ENCODE data around the gene L2HGDH. TPM values are rescaled to one million over a fixed set of nuclear protein-coding genes. Genes with fewer than 3 reads are reported as not detected.
A peak's percentile ranks its signal among the peaks of the same experiment; 100 is the strongest.

L2HGDH gene
- total and polyA plus RNA-seq, 9 of the 15 experiments (the other 6 are each of a cell fraction or from before 2014, with no cell fraction given), result 1.7 to 16.1 (median 10.5) TPM

- TF ChIP-seq XRCC5 (IDR thresholded peaks at IDR 0.05; ENCODE audit: low read depth, low read length) (no peak), ZBTB1 (CRISPR knock-in tag; IDR thresholded peaks at IDR 0.05; ENCODE audit: borderline replicate concordance, low read depth) (peak; percentile 58; the same call in 1 of the 2 replicates), NFE2L1 (tag; IDR thresholded peaks at IDR 0.05; ENCODE audit: borderline replicate concordance, low read depth) (no peak), LEF1 (IDR thresholded peaks at IDR 0.05) (no peak), ZNF146 (CRISPR knock-in tag; IDR thresholded peaks at IDR 0.05; ENCODE audit: unreplicated experiment) (no peak), PML (IDR thresholded peaks at IDR 0.05; ENCODE audit: low read length) (peak; percentile 54; the same call in 1 of the 2 replicates), THAP12 (CRISPR knock-in tag; IDR thresholded peaks at IDR 0.05) (peak; percentile 43; the same call in 1 of the 2 replicates), ZNF253 (CRISPR knock-in tag; conservative IDR thresholded peaks at IDR 0.05) (no peak), NEUROD1 (IDR thresholded peaks at IDR 0.05; ENCODE audit: borderline replicate concordance, low read depth, low read length, partially characterized antibody) (no peak), CC2D1A (IDR thresholded peaks at IDR 0.05) (no peak), ZNF24 (IDR thresholded peaks at IDR 0.05) (0 out of 2 replicates have a peak, but pooled peaks have one; percentile 20), SNRNP70 (optimal IDR thresholded peaks at IDR 0.05; ENCODE audit: low read depth, low read length) (no peak), GABPA (tag; conservative IDR thresholded peaks at IDR 0.05; ENCODE audit: low read depth) (peak; percentile 63), TEAD4 (IDR thresholded peaks at IDR 0.05; ENCODE audit: low read length) (no peak), TEAD4 (CRISPR knock-in tag; IDR thresholded peaks at IDR 0.05; ENCODE audit: borderline replicate concordance) (no peak), ATF1 (CRISPR knock-in tag; IDR thresholded peaks at IDR 0.05) (no peak), ATF1 (tag; IDR thresholded peaks at IDR 0.05) (0 out of 2 replicates have a peak, but pooled peaks have one; percentile 61), SMAD3 (CRISPR knock-in tag; conservative IDR thresholded peaks at IDR 0.05) (no peak), GTF2F1 (IDR thresholded peaks at IDR 0.05; ENCODE audit: low read depth, low read length) (no peak), RB1 (IDR thresholded peaks at IDR 0.05; ENCODE audit: low read depth) (0 out of 2 replicates have a peak, but pooled peaks have one; percentile 9), MCM3 (IDR thresholded peaks at IDR 0.05) (no peak), DDX20 (tag; IDR thresholded peaks at IDR 0.05; ENCODE audit: low read depth) (no peak), SMC3 (conservative IDR thresholded peaks at IDR 0.05; ENCODE audit: insufficient read depth, low read depth, low read length) (no peak), SETDB1 (IDR thresholded peaks at IDR 0.05; ENCODE audit: low read length) (no peak)
- TF ChIP-seq, protein P1, sequence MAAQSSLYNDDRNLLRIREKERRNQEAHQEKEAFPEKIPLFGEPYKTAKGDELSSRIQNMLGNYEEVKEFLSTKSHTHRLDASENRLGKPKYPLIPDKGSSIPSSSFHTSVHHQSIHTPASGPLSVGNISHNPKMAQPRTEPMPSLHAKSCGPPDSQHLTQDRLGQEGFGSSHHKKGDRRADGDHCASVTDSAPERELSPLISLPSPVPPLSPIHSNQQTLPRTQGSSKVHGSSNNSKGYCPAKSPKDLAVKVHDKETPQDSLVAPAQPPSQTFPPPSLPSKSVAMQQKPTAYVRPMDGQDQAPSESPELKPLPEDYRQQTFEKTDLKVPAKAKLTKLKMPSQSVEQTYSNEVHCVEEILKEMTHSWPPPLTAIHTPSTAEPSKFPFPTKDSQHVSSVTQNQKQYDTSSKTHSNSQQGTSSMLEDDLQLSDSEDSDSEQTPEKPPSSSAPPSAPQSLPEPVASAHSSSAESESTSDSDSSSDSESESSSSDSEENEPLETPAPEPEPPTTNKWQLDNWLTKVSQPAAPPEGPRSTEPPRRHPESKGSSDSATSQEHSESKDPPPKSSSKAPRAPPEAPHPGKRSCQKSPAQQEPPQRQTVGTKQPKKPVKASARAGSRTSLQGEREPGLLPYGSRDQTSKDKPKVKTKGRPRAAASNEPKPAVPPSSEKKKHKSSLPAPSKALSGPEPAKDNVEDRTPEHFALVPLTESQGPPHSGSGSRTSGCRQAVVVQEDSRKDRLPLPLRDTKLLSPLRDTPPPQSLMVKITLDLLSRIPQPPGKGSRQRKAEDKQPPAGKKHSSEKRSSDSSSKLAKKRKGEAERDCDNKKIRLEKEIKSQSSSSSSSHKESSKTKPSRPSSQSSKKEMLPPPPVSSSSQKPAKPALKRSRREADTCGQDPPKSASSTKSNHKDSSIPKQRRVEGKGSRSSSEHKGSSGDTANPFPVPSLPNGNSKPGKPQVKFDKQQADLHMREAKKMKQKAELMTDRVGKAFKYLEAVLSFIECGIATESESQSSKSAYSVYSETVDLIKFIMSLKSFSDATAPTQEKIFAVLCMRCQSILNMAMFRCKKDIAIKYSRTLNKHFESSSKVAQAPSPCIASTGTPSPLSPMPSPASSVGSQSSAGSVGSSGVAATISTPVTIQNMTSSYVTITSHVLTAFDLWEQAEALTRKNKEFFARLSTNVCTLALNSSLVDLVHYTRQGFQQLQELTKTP (IDR thresholded peaks at IDR 0.05; ENCODE audit: low read depth in 1 of 2, partially characterized antibody in 2 of 2), result no peak
These were observed at the start of gene L2HGDH, which contains the start of gene DMAC2L (continued) for GRCh38 chr14:50311972-50312733.
